HG03354 (cell line): ENCODE results near the gene SLC2A6.

Experiments used
- ATAC-seq: cut with Tn5 transposase; IDR thresholded peaks from one replicate; pipeline ENCODE4 v1.9.1; 2021; ENCODE audit warnings: mild to moderate bottlenecking; ENCODE audit not compliant: unreplicated experiment, poor library complexity, severe bottlenecking

The SLC2A6 gene

DNA sequence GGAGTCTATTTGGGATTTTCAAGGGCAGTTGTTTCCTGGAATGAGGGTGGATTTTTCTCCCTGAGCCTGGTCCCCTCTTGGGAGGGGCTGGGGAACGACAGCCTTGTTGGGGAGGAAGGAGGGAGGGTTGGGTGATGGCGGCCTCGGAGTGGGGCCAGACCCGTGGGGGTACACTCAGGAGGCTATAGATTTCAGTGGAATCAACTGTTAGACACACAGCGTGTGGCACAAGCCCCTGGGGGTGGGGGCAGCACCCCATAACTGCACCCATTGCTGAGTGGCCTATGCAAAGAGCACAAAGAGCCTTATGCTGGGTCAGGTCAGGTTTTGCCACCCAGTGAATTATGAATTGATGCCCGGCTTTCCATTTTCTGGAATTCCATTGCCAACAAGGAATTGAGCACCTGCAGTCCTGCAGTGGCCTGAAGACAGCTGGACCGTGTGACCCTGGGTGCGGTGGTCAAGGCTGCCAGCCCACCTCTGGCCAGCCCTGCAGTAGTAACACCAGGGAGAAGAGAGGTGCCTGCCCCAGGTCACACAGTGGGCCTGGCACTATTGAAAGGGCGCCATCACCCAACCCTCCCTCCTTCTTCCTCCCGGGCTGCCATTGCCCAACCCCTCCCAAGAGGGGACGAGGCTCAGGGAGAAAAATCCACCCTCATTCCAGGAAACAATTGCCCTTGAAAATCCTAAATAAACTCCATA, 37.5 kb upstream of the SLC2A6 start:
- ATAC-seq: no peak

DNA sequence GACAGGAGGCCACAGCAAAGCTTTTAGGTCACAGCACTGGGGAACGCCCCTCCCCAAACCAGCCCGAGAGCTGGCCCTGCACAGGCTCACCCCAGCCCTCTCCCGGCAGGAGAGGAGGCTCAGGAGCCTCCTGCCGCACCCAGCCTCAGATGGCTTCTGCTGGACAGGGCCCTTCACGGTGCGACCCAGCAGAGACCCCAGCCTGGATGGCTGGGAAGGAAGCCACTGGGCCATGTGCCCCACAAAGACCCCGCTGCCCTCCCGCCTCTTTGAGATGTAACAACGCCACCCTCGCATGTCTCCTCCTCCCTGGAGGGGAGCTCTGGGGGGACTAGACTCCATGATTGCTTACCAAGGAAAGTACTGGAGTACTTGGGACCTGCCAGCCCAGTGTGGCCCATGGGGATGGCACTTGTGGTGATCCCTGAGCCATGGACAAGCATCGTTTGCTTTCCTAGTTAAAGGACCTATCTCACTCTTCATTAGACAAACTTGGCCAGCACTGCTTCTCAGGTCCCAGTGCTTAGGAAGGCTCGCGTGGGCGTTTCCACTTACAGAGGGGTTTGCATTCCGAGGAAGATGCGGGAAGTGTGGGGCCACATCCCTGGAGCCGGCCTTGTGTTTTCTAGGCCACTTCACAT, 36.8 kb upstream of the SLC2A6 start:
- no peak for ATAC-seq

- ATAC-seq: no peak
Observed at GRCh38 chr9:133515240-133515610, 36.3 kb upstream of the SLC2A6 start.

DNA sequence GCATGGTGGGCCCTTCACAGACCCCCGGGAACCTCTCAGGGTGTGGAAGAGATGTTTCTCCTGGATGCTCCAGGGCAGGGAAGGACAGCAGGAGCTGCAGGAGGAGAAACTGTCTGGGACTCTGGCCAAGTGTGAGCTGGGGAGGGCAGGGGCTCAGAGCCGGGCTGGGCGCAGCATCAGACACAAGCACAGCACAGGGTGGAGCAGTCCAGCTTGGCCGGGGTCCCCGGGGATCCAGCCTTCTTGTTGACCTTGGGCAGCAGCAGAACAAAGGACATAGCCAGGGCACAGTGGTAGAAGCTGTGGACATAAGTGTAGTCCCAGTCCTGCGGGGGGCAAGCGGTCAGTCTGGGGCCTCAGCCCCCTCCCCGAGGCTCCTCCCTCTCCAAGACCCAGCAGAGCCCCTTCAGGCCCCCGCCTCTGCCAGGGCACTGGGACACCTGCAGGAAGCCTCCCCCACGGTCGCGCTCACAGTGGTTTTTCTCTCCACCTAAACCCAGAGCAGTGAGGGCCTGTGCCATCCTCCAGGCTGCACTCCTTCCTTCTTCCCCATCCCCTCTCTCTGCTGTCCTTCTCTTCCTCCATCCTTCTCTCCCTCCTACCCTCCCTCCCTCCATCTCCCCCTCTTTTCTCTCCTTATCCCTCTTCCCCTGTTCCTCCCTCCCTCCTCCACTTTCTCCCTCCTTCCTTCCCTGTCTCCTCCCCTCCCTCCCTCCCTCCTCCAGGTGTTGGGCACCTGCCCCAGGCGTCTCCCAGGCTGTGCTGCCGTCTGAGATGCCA, 35.8 kb upstream of the SLC2A6 start:
- no peak for ATAC-seq

DNA sequence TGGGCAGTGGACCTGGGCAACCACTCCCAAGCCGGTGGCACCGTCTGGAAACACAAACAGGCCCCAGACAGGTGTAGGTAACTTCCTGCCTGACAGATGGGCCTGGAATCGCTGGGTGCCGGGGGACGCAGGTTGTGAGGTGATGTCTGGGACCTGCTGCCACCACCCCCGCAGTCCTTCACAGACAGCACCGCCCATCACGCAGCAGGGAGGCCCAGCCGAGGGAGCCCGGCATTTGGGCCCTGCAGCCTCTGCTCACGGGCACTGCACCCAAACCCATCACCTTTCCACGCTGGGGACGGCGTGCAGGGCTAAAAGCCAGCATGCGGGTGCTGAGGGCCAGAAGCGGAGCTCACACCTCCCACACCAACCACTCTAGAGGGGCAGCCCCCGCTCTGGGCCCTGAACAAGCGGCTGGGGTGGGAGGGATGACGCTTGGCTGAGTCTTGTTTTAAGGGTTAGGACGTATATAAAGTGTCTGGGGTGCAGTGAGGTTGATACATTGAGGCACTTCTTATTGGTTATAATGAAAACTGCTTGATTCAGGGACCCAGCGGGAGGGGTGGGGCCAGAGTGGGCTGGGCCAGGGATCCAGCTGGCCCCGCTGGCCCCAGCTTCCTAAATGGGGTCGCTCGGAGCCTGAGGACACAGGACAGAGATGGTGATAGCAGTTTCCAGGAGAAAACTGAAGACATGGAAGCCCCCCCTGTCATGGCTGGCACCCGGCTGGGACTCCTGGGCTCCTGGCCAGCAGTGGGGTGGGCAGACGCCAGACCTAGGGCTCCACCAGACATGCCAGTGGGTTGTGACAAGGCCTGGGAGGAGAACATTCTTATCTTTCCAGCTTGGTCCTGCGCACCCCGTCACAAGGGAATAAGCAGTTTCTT, 34.6 kb upstream of the SLC2A6 start:
- ATAC-seq: no peak

GRCh38 chr9:133512253-133513213, 33.6 kb upstream of the SLC2A6 start:
- no peak for ATAC-seq

DNA sequence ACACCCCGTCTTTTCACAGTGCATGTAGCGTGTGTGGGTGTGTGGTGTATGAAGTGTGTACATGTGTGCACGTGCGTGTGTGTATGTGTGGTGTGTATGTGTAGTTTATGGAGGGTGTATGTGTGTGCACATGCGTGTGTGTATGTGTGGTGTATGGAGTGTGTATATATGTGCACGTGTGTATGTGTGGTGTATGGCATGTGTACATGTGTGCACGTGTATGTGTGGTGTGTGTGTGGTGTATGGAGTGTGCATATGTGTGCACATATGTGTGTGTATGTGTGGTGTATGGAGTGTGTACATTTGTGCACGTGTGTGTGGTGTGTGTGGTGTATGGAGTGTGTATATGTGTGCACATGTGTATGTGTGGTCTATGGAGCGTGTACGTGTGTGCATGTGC, 32.7 kb upstream of the SLC2A6 start:
- no peak for ATAC-seq

GRCh38 chr9:133510926-133511505, 32.1 kb upstream of the SLC2A6 start:
- no peak for ATAC-seq

GRCh38 chr9:133509179-133510083, 30.5 kb upstream of the SLC2A6 start:
- ATAC-seq: no peak

DNA sequence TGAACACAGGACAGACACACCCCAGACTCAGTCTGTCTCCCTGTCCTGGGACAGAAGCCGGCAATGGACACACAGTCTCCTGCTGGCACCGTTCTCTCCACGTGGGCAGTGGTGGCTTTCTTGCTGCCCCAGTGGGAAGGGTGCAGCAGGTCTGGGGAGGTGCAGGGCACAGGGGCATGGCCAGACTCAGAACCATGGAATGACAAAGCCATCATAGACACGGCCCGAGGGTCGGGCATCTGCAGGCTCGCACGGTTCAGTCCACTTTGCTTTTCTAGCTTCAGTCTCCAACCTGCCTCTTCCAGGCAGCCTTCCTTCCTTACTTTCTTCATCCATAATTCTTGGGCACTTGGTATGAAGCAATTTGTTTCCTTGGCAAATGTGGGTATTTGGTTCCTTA, 29.1 kb upstream of the SLC2A6 start:
- no peak for ATAC-seq

DNA sequence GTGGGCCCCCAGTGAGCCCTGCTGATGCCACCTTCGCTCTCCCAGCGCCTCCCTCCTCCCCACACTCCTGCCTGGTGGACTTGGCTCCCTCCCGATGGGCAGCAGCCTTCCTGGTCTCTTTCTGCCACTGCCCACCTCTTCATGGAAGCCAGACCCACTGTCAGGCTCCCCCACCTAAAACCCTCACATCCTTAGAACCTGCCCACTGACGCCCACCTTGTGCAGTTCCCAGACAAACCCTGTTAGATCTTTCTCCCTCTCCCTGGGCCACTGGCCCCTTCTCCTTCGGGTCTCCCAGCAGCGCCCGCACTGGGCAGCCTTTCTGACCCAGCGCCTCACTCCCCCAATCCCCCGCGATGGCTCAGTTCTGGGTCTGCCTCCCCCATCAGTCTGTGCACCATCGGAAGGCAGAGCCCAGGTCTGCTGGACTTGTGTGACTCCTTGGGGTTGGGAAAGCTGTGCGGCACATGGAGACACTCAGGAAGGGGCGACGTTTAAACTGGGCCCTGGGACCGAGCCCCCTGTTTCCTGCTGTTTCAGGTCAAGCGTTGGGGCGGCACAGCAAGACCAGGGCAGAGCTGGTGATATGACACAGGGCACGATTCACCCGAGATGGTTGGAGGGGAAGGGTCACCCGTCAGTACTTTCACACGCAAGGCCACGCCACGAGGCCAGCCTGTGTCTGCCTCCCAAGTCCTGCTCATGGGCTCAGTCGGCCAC, 28.5 kb upstream of the SLC2A6 start:
- ATAC-seq: no peak

- no peak for ATAC-seq
Observed at GRCh38 chr9:133506653-133507038, 27.7 kb upstream of the SLC2A6 start.

GRCh38 chr9:133505901-133506652, 27.2 kb upstream of the SLC2A6 start:
- no peak for ATAC-seq

DNA sequence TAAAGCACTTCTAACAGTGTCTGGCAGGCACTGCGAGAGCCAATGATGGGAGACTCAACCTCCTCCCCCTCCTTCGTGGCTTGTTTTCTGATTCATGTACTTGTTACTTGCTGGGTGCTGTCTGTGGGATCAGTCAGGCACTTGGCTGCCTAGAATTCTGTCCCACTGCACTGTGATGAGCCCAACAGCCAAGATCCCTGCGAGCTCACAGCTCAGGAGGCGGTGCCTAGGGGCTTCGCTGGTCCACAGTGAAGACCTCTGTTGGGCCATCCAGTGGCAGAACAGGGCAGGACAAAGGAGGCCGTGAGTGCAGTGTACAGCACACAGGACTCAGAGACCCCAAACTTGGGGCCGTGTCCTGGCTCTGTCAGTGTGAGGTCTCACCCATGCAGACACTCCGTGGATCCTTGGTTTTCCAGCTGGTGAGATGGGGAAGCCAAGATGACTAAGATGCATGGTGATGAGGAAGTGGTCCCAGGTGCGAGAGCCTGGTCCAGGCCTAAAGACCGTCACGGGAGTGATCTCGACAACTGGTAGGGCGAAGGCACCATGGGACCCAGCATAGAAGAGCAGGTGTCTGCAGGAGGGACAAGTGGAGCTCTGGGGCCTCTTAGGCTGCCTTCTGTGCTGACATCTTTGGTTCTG, 26.4 kb upstream of the SLC2A6 start:
- ATAC-seq: no peak

- ATAC-seq: no peak
Observed at GRCh38 chr9:133502112-133502511, 23.2 kb upstream of the SLC2A6 start.

- no peak for ATAC-seq
Observed at GRCh38 chr9:133499892-133500270, 21.0 kb upstream of the SLC2A6 start.
